Trophoblast cell (in vitro differentiated cells and primary cell): Measurements from ENCODE around the gene PCDHB10.
"Not testable (repeated sequence)": the region's sequence is repeated elsewhere in the genome, so short reads cannot be mapped to it uniquely, and the experiment has no call there.

Source experiments
- DNase-seq, 2 donors: peaks; one replicate each; pipeline ENCODE4 v3.0.0-alpha.2; 2016
- H2AFZ ChIP-seq: 2 replicates; pipeline ENCODE4 v1.6.1; 2013; ENCODE audit warnings: low read length, moderate library complexity, mild to moderate bottlenecking; ENCODE audit not compliant: insufficient read depth, poor library complexity
- H2AK5ac ChIP-seq: 2 replicates; pipeline ENCODE4 v1.6.1; 2013; ENCODE audit warnings: mild to moderate bottlenecking, low read length
- H2BK120ac ChIP-seq: 2 replicates; pipeline ENCODE4 v1.6.1; 2013; ENCODE audit warnings: low read length, mild to moderate bottlenecking, moderate library complexity; ENCODE audit not compliant: insufficient read depth, poor library complexity
- H2BK12ac ChIP-seq: 2 replicates; pipeline ENCODE4 v1.6.1; 2013; ENCODE audit warnings: mild to moderate bottlenecking, low read length, moderate library complexity
- H2BK5ac ChIP-seq: 2 replicates; pipeline ENCODE4 v1.6.1; 2013; ENCODE audit warnings: low read length, low read depth, moderate library complexity, mild to moderate bottlenecking; ENCODE audit not compliant: poor library complexity
- H3K14ac ChIP-seq: 2 replicates; pipeline ENCODE4 v1.6.1; 2013; ENCODE audit warnings: mild to moderate bottlenecking, low read length
- H3K18ac ChIP-seq: 2 replicates; pipeline ENCODE4 v1.6.1; 2013; ENCODE audit warnings: mild to moderate bottlenecking, low read length
- H3K23ac ChIP-seq: 2 replicates; pipeline ENCODE4 v1.6.1; 2013; ENCODE audit warnings: low read length
- H3K27ac ChIP-seq: 2 replicates; pipeline ENCODE4 v1.5.1; 2013; ENCODE audit warnings: low read depth, mild to moderate bottlenecking, inconsistent platforms, low read length, moderate library complexity
- H3K27me3 ChIP-seq: 2 replicates; pipeline ENCODE4 v1.6.1; 2013; ENCODE audit warnings: inconsistent platforms, mild to moderate bottlenecking, low read length, moderate library complexity; ENCODE audit not compliant: insufficient read depth
- H3K36me3 ChIP-seq, 2 experiments: 1 replicate in 1 of 2; 2 replicates in 1 of 2; pipeline ENCODE4 v1.6.1; 2013; ENCODE audit warnings: low read length in 2 of 2, mild to moderate bottlenecking in 2 of 2, moderate library complexity in 1 of 2; ENCODE audit not compliant: insufficient read depth in 2 of 2, control insufficient read depth in 1 of 2
- H3K4ac ChIP-seq: 2 replicates; pipeline ENCODE4 v1.6.1; 2013; ENCODE audit warnings: low read depth, mild to moderate bottlenecking, low read length, moderate library complexity
- H3K4me1 ChIP-seq, 2 experiments: 1 replicate in 1 of 2; 2 replicates in 1 of 2; pipeline ENCODE4 v1.6.1; 2013; ENCODE audit warnings: low read length in 2 of 2, mild to moderate bottlenecking in 2 of 2, moderate library complexity in 1 of 2; ENCODE audit not compliant: insufficient read depth in 2 of 2, control insufficient read depth in 1 of 2
- H3K4me2 ChIP-seq: 2 replicates; pipeline ENCODE4 v1.6.1; 2013; ENCODE audit warnings: inconsistent platforms, mild to moderate bottlenecking, low read length, moderate library complexity
- H3K4me3 ChIP-seq: 2 replicates; pipeline ENCODE4 v1.5.1; 2013; ENCODE audit warnings: mild to moderate bottlenecking, low read depth, low read length, inconsistent platforms
- H3K79me1 ChIP-seq: one replicate; pipeline ENCODE4 v1.6.1; 2013; ENCODE audit warnings: low read length
- H3K79me2 ChIP-seq: 2 replicates; pipeline ENCODE4 v1.6.1; 2013; ENCODE audit warnings: low read length, mild to moderate bottlenecking; ENCODE audit not compliant: control insufficient read depth, insufficient read depth, poor library complexity
- H3K9ac ChIP-seq: 2 replicates; pipeline ENCODE4 v1.6.1; 2013; ENCODE audit warnings: mild to moderate bottlenecking, low read length
- H3K9me3 ChIP-seq: 2 replicates; pipeline ENCODE4 v1.6.1; 2013; ENCODE audit warnings: low read depth, mild to moderate bottlenecking, control low read depth, inconsistent platforms, low read length; ENCODE audit not compliant: insufficient read depth
- H4K12ac ChIP-seq: 2 replicates; pipeline ENCODE4 v1.6.1; 2013; ENCODE audit warnings: low read depth, mild to moderate bottlenecking, low read length, moderate library complexity
- H4K8ac ChIP-seq: 2 replicates; pipeline ENCODE4 v1.6.1; 2013; ENCODE audit warnings: low read depth, mild to moderate bottlenecking, low read length, moderate library complexity
- H4K91ac ChIP-seq: one replicate; pipeline ENCODE4 v1.6.1; 2013; ENCODE audit warnings: low read depth, mild to moderate bottlenecking, low read length, moderate library complexity
- WGBS: extraction: QIAGEN DNeasy Blood & Tissue Kit; methylation state at CpG from one replicate; pipeline ENCODE4 v1.1.7; 2013; ENCODE audit warnings: missing lambda C conversion rate; ENCODE audit not compliant: insufficient read length, insufficient coverage; ENCODE audit errors: extremely low coverage; 5-methylcytosine and 5-hydroxymethylcytosine counted together

Gene PCDHB10

GRCh38 chr5:141177577-141178191, 14.5 kb upstream of the PCDHB10 start, which contains the start of gene PCDHB8:
PCDHB8 (plus strand) TSS chr5:141177790; CDS start chr5:141178035, 245 bp downstream.
- not testable (repeated sequence) for H3K79me1 ChIP-seq, H3K36me3 ChIP-seq, H3K9ac ChIP-seq, H3K79me2 ChIP-seq, DNase-seq, H3K27ac ChIP-seq, H3K14ac ChIP-seq, H3K27me3 ChIP-seq, H2BK5ac ChIP-seq, H2BK12ac ChIP-seq, H3K4me2 ChIP-seq, H2BK120ac ChIP-seq, H3K4ac ChIP-seq, H3K18ac ChIP-seq, H4K91ac ChIP-seq, H2AFZ ChIP-seq, H3K4me3 ChIP-seq, H4K12ac ChIP-seq, H3K23ac ChIP-seq, H4K8ac ChIP-seq, H2AK5ac ChIP-seq, H3K9me3 ChIP-seq, H3K4me1 ChIP-seq
- WGBS: no CpG with 5 or more reads among the region's 18 CpGs

- H4K91ac ChIP-seq: not testable (repeated sequence)
These were observed 12.8 kb upstream of the PCDHB10 start for GRCh38 chr5:141179371-141179770.

GRCh38 chr5:141179876-141180275, 12.3 kb upstream of the PCDHB10 start:
- H3K79me1 ChIP-seq, H4K91ac ChIP-seq, H3K79me2 ChIP-seq, H2BK12ac ChIP-seq, H3K23ac ChIP-seq, H3K9ac ChIP-seq, H4K12ac ChIP-seq, H3K4me1 ChIP-seq, H2BK5ac ChIP-seq, H3K27me3 ChIP-seq, H3K4me2 ChIP-seq, H2BK120ac ChIP-seq, H3K14ac ChIP-seq, H2AFZ ChIP-seq, H3K9me3 ChIP-seq, H4K8ac ChIP-seq, H2AK5ac ChIP-seq, DNase-seq, H3K27ac ChIP-seq, H3K4me3 ChIP-seq, H3K4ac ChIP-seq, H3K18ac ChIP-seq, H3K36me3 ChIP-seq: not testable (repeated sequence)
- no CpG with 5 or more reads among the region's 32 CpGs for WGBS

More at GRCh38 chr5:141179371-141179770, 12.8 kb upstream of the PCDHB10 start:
- H2AFZ ChIP-seq, H4K8ac ChIP-seq, H4K12ac ChIP-seq, H3K27me3 ChIP-seq, H3K27ac ChIP-seq, H3K9ac ChIP-seq, H3K36me3 ChIP-seq, H3K23ac ChIP-seq, H3K79me2 ChIP-seq, H3K14ac ChIP-seq, H2BK5ac ChIP-seq, H2BK120ac ChIP-seq, H2BK12ac ChIP-seq, H3K79me1 ChIP-seq, H3K18ac ChIP-seq, H3K4me3 ChIP-seq, H3K4ac ChIP-seq, H2AK5ac ChIP-seq, H3K4me2 ChIP-seq, DNase-seq, H3K4me1 ChIP-seq, H3K9me3 ChIP-seq: not testable (repeated sequence)
- no CpG with 5 or more reads among the region's 39 CpGs for WGBS

- Histone ChIP-seq H3K9ac (no peak overlapping the region), H2AK5ac (no peak overlapping the region), H3K36me3 (no peaks in the 10 kb centered on the region), H3K27ac (no peak overlapping the region), H2BK12ac (no peak overlapping the region), H2BK5ac (no peak overlapping the region), H3K4me3 (no peak overlapping the region), H3K14ac (no peak overlapping the region), H3K79me1 (no peaks in the 10 kb centered on the region), H3K9me3 (peaks cover 2% of the 10 kb centered on the region), H4K8ac (no peak overlapping the region), H3K27me3 (no peaks in the 10 kb centered on the region), H3K23ac (no peak overlapping the region), H2AFZ (no peak overlapping the region), H4K12ac (no peak overlapping the region), H2BK120ac (no peak overlapping the region), H3K4me1 (no peaks in the 10 kb centered on the region), H4K91ac (no peak overlapping the region), H3K79me2 (no peaks in the 10 kb centered on the region), H3K4me2 (no peak overlapping the region), H3K4ac (no peak overlapping the region), H3K18ac (no peak overlapping the region)
- WGBS: no CpG with 5 or more reads among the region's 1 CpG
- DNase-seq: no peak
These were observed 11.8 kb upstream of the PCDHB10 start for GRCh38 chr5:141180313-141180712.
